GM12878 (cell line): ENCODE measurements around the gene DNAI2.

Experiments used
- CBFB ChIP-seq: IDR thresholded peaks from 2 replicates; pipeline ENCODE4 v1.6.1; 2016; ENCODE audit warnings: antibody characterized with exemption, low read depth
- FOS ChIP-seq: IDR thresholded peaks from 3 replicates; pipeline ENCODE4 v1.6.1; 2011; ENCODE audit warnings: borderline replicate concordance; ENCODE audit not compliant: insufficient read length; ENCODE audit errors: extremely low read depth
- HCFC1 ChIP-seq: fragments of 150-350 bp; IDR thresholded peaks from 2 replicates; pipeline ENCODE4 v1.6.1; 2014; ENCODE audit warnings: low read length
- HDAC6 ChIP-seq: fragments of 200-600 bp; sonication (generic); IDR thresholded peaks from one replicate; pipeline ENCODE4 v1.8.0; 2017; ENCODE audit warnings: antibody characterized with exemption; ENCODE audit not compliant: unreplicated experiment
- JUNB ChIP-seq: IDR thresholded peaks from 2 replicates; pipeline ENCODE4 v1.6.1; 2016; ENCODE audit warnings: antibody characterized with exemption, mild to moderate bottlenecking
- RBBP5 ChIP-seq: fragments of 200-600 bp; sonication (generic); conservative IDR thresholded peaks from 2 replicates; pipeline ENCODE4 v1.6.1; 2016
- SIN3A ChIP-seq: IDR thresholded peaks from 2 replicates; pipeline ENCODE4 v1.6.1; 2012; ENCODE audit warnings: low read depth, low read length, improper control_type of control experiment
- SP1 ChIP-seq: IDR thresholded peaks from one replicate; pipeline ENCODE4 v1.6.1; 2011; ENCODE audit warnings: low read depth, low read length
- TBL1XR1 ChIP-seq: IDR thresholded peaks from 2 replicates; pipeline ENCODE4 v1.6.1; 2012; ENCODE audit warnings: low read depth, low read length, improper control_type of control experiment
- TF ChIP-seq, protein P1 (sequence below), 3 experiments: IDR thresholded peaks in 2 of 3; conservative IDR thresholded peaks in 1 of 3; 2 replicates each; pipeline ENCODE4 v1.5.1; 2011; ENCODE audit warnings: low read depth in 3 of 3, low read length in 3 of 3, mild to moderate bottlenecking in 3 of 3, control low read depth in 2 of 3, moderate library complexity in 2 of 3, inconsistent platforms in 1 of 3, mixed read lengths in 1 of 3; ENCODE audit not compliant: control insufficient read depth in 2 of 3, insufficient read depth in 1 of 3; ENCODE audit errors: extremely low read depth in 1 of 3

- TF ChIP-seq, protein P1, sequence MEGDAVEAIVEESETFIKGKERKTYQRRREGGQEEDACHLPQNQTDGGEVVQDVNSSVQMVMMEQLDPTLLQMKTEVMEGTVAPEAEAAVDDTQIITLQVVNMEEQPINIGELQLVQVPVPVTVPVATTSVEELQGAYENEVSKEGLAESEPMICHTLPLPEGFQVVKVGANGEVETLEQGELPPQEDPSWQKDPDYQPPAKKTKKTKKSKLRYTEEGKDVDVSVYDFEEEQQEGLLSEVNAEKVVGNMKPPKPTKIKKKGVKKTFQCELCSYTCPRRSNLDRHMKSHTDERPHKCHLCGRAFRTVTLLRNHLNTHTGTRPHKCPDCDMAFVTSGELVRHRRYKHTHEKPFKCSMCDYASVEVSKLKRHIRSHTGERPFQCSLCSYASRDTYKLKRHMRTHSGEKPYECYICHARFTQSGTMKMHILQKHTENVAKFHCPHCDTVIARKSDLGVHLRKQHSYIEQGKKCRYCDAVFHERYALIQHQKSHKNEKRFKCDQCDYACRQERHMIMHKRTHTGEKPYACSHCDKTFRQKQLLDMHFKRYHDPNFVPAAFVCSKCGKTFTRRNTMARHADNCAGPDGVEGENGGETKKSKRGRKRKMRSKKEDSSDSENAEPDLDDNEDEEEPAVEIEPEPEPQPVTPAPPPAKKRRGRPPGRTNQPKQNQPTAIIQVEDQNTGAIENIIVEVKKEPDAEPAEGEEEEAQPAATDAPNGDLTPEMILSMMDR (IDR thresholded peaks at IDR 0.05 in 2 of 3, conservative IDR thresholded peaks at IDR 0.05 in 1 of 3; ENCODE audit: control insufficient read depth in 2 of 3, extremely low read depth in 1 of 3, insufficient read depth in 1 of 3, low read depth in 3 of 3, low read length in 3 of 3), result no peak
- TF ChIP-seq TBL1XR1, result no peak
- no peak for TF ChIP-seq HCFC1
- TF ChIP-seq SIN3A, result no peak
- TF ChIP-seq RBBP5, result no peak
- no peak for TF ChIP-seq FOS
- no peak for TF ChIP-seq HDAC6
- no peak for TF ChIP-seq JUNB
- TF ChIP-seq SP1, result no peak
- no peak for TF ChIP-seq CBFB
Measured at GRCh38 chr17:74304184-74304583, 30.1 kb downstream of the DNAI2 start.
